NCI-H1930 (cell line): ENCODE data around the gene NCS1.
"Not testable (repeated sequence)": the region's sequence is repeated elsewhere in the genome, so short reads cannot be mapped to it uniquely, and the experiment has no call there.

Source experiments
- DNase-seq, 2 experiments: peaks; one replicate each; lab custom pipeline; 2025; lab: John Stamatoyannopoulos, UW

NCS1 gene

DNA sequence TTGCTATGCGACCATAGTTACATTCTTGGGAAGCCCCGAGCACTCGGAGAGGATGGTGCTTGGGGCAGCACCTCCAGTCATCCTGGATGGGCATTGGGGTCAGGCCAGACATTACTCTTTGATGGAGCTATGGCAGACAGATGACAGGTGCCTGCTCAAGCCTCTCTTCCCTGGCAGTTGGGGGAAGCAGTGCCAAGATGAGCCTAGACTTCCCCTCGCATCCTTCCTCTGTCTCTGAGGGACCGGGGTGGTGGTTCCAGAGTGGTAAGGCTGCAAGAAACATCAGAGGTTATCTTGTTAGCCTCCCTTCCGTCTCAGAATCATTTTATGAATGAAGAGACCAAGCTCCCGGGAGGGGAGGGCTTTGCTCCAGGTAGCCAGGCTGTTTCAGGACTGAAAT lies 90.6 kb downstream of the NCS1 start:
- DNase-seq: no peak

DNA sequence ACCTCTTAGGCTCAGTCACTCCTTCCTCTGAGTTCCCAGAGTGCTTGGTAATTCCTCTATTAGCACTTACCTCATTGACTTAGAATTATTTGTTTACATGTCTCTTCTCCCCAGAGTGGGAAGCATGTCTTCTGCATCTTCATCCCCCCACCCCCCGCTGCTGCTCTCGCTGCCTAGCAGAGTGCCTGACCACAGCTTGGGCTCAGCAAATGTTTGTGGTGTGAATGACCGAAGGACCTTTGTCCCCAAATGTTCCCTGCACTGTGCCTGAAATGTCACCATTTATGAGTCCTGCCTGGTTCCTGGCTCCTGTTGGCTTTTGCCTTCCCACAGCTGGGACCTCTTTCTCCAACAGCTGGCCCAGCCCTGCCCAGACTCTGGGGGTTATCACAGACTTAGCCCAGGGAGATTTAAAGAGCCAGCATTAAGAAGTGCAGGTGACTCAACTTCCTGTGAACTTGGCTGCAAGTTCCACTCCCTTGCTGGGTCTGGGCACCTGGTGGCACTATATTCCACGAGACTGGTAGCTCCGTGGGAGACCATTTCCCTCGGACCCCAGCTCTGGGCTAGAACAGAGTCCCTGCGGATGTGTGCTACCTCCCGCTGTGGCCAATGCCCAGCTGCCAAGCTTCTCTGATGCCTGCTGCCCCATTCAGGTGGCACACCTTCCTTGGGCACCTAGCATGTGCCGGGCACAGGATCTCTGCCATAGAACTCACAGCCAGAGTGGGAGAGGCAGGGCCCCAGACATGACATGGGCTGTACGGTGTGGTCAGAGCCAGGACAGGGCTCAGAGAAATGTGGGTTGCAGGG lies 91.6 kb downstream of the NCS1 start:
- DNase-seq: no peak

DNA sequence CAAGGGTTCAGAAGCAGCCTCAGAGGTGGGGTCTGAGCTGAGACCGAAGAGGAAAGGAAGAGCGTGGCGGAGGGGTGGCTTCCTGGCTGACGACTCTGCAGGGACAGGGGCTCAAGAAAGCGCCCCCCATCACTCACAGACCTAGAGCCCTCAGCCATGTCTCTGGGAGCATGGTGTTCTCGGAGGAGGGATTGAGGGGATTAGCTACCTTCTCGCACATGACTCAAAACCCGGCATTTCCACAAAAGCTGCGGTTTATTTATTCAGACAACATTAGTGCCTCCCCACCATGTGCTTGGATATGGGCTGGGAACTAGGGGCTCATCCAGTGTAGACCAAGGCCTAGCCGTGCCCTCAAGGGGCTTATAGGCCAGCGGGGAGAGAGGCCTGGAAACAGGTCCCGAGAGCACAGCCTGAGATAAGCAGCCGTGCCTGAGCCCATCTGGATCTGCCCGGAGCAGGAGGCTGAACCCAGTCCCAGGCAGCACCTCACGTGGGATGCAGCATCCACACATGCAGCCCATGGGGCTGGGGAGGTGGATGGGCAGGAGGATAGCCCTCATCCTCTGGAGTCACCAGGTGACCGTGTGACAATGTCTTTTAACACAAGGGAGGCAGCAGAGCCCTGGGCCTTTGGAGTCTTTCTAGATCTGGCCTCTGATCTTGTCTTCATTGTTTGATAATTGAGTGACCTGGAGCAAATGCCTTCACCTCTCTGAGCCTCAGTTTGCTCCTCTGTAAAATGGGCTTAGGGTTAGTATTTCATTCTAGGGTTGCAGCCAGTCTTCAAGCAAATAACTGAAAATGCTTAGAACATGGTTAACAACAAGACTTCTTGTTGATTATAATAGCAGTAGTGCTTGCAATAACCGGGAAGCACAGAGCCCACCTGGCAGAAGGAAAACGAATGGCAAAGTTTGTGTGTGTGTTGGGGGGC lies 92.5 kb downstream of the NCS1 start:
- no peak for DNase-seq

DNA sequence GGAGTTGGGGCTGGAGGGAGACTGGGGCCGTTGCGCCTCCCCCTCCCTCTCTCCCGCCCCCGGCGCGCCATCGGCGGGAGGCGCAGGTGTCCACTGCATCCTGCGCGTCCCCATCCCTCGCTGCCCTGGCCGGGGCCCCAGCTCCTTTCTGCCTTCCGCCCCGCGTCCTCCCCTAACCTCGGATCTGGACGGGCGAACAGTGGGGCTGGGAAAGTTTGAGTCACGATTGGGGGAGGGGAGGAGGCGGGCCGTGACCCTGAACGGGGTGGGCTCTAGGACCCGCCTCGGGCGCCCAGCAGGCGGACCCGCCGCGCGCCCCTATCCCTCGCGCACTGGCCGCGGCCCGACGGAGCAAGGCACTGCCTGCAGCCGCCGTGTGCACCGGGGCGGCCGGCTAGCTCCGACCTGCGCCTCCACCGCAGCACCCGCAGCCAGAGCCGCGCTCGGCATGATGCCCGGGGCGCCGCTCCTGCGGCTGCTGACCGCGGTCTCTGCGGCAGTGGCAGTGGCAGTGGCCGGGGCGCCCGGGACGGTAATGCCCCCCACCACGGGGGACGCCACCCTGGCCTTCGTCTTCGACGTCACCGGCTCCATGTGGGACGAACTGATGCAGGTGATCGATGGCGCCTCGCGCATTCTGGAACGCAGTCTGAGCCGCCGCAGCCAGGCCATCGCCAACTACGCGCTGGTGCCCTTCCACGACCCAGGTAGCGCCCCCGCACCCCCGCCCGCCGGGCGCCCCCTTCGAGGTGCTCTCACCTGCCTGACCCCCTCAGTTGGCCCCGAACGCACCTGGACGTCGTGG lies 93.4 kb downstream of the NCS1 start, which contains the start of gene HMCN2:
HMCN2 (plus strand) TSS at position 330 of the 805 bp plus-strand sequence; CDS start at position 449, 119 bp downstream.
- no peak for DNase-seq

DNA sequence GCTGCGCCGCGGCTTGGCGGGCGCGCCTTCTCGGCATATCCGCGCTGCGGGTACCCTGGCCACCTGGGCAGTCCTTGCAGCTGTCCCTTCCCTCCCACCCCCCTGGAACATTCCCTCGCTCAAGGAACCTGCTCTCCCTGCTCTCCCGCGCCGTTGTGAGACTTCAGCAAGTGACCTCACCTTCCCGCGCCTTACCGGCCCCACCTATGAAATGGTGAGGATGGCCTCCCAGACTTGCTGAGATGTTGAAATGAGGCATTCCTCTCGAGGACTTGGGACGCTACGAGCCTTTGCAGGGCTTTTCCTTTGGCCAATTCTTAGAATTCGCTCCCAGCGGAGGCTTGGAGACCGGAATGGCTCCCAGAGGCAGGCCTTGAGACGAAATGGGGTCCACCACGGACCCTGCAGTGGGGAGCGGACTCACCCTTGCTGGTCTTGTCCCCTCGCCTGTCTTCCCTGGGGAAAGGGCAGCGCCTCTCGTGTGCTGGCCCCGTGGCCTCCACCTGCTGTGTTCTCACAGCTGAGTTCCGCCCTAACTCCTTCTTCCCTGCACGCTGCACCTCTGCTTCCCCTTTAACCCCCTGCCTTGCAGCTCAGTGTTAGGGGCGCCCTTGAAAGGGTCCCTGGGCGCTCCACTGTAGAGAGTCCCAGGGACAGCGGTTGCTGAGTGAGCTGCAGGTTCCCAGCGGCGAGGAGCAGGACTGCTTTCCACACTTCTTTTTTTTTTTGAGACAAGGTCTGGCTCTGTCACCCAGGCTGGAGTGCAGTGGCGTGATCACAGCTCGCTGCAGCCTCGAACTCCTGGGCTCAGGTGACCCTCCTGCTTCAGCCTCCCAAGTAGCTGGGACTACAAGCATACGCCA lies 94.3 kb downstream of the NCS1 start:
- no peak for DNase-seq

DNA sequence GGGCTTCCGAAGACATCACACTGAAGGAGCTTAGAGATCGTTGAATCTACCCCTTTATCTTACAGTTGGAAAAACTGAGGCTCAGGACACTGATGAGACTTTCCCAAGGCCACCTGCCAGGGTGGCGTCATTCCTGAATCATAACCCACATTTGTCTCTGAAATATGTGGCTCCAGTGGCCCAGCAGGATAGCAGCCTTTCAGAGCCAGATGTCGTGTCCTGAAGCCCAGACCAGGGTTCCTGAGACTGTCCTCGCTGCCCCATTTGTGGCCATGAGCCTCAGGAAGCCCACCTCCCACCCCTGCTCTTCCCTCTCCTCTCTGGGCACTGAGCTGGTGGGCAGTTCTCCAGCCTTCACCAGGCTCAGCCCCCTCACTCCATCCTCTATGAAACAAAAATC lies 95.7 kb downstream of the NCS1 start:
- DNase-seq: no peak

DNA sequence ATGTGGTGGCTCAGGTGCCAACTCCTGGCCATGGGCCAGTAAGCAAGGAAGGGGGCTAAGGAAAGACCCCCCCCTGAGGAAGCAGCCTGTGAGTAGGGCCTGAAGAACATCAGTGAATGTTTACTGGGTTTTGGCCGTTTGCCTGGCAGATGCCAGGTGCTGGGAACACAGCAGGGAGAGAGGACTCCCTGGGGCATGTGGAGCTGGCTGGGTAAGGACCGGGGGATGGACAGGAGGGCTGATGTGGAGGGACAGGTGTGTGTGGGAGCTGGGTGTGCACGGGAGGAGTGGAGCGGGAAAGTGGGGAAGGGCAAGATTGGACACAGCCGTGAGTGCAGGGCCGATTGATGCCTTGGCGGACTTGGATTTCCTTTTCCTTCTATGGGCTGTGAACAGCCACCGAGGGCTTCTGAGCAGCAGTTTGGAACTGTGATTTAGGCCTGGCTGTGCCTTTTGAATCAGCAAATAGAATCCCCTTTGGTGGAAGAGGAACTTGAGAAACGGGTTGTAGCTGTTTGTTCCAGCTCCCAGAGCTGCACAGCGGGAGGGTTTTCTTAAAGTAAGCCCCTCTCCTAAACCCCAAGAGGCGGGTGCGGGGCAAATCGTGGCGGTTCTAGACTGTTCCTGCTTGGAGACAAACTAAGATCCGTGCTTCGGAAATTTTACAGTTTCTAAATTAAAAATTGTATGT lies 96.5 kb downstream of the NCS1 start:
- DNase-seq: no peak

DNA sequence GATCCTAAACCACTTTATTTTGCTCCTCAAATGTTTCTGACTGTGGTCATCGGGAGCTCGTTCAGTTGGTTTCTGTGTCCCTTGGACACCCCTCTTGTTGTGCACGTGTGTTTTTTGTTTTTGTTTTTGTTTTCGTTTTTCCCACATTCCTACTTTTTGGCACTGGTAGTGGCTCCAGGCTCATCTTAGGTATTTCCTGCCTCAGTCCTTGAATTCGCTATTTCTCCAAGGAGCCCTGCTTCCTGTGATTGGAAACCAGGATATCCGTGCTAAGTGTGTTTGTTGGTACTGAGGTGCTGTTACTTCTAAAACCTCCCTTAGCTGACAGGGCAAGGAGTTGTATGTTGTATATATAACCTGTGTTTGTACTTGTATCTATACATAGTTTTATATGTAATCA lies 99.3 kb downstream of the NCS1 start:
- no peak for DNase-seq

DNA sequence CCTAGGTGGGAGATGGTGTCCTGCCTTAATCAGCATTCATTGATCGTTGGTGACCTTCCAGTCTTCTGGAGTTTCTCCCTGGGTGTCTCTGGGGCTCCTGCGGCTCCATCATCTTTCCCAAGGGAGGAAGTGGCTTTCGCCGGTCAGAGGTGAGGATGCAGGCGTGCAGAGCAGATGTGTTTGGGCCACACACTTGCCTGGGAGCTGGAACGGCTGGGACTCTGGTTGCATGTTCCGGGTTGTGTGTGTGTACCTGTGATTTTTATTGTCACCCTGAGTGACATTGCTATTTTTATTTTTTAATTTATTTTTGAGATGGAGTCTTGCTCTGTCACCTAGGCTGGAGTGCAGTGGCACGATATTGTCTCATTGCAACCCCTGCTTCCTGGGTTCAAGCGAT lies 103.0 kb downstream of the NCS1 start:
- no peak for DNase-seq

DNA sequence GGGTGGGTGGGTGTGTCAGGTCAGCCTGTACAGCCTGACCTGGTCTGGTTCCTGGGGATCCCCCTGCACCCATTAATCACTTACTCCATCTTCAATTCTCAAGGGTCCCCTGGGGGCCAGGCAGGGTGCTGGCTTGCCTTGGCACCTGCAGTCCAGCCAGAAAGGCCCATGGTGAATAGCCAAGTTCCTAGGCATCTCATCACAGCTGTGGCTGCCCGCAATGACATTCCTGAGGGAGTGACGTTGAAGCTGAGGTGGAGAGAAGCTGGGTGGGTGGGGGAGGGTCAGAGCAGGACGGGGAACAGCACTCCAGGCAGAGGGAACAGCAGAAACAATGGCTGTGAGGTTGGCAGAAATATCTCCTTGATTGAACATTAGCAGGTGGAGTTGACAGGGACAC lies 103.9 kb downstream of the NCS1 start:
- no peak for DNase-seq

DNA sequence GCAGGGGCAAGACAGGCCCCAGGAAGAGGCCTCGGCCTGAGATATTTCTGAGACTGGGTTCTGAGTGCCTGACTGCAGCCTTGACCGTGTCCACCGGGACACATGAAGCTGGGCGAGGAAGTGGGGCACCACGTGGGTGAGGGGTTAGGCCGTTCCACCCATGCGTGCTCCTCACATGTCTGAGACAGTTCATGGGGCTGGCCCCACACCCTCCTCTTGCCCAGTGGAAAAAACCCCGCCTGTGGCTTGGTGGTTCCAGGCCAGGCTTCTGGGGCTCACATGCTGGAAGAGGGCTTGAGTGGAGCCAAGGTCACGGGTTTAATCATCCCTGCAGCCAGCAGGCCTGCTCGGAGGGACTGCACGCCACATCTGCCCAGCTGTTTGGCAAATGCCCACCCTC lies 104.8 kb downstream of the NCS1 start:
- DNase-seq: no peak

DNA sequence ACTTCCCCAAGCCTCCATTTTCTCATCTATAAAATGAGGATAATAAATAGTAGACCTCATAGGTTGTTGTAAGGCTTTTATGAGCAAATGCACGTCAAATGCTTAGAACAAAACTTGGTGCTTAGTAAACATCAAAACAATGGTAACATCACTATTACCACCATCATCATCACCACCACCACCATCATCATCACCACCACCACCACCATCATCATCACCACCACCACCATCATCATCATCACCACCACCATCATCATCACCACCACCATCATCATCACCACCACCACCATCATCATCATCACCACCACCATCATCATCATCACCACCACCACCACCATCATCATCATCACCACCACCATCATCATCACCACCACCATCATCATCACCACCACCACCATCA lies 105.3 kb downstream of the NCS1 start:
- DNase-seq: not testable (repeated sequence)

DNA sequence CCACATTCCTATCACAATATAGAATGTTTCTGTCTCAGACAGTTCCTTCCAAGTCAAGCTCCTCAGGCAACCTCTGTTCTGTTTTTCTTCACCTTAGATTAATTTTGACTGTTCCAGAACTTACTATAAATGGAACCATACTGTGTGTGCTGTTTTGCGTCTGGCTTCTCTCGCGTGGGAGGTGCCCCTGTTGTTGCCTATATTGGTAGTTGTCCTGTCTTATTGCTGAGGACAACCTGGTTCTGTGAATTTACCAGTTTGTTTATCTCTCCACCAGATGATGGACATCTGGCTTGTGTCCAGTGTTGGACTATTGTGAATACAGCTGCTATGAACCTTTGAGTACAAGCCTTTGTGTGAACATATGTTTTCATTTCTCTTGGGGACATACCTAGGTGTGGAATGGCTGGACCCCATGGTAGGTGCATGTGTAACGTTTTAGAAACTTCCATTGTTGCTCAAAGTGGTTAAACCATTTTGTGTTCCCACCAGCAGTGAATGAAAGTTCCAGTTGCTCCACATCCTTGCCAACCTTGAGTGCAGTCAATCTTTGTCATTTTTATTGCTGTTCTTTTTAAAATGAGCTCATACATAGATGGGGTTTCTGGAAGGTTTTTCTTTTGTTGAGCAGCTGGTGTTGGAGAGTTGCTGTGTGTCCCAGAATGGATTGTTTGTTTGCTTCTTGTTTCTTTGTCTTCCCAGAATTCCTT lies 111.5 kb downstream of the NCS1 start:
- DNase-seq: no peak

DNA sequence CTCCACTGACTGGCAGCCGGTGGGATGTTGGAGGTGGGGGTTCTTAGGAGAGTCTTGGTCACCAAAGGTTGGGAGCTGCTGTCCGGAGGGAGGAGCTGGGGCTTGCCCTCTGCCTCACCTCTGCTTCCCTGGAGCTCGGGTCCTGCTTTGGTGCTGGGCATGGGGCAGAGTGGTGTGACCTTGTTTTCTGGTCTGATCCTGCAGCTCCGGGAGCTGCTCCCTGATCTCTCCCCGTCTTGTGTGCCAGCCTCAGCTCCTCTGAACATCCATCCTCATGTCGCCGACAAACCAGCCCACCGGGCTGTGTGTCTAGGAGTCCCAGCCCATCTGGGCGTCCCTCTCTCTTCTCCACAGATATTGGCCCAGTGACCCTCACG lies 112.0 kb downstream of the NCS1 start:
- no peak for DNase-seq

DNA sequence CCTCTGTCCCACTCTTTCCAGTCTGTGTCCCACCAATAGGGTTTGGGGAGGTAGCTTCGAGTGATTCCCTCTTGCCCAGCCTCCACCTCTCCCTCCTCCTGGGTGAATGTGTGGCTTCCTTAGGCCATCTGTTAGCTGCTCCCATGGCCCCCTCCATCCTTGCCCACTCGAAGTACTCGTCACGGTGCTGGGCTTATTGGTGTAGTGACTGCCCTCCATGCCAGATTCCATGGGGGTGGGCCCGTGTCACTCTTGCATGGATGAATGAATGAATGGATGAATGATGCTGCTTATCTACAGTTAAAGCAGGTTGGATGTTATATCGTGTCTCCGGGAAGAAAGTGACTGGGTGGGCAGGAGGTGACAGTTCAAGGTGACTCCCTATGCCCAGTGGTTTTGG lies 112.5 kb downstream of the NCS1 start:
- DNase-seq: no peak

DNA sequence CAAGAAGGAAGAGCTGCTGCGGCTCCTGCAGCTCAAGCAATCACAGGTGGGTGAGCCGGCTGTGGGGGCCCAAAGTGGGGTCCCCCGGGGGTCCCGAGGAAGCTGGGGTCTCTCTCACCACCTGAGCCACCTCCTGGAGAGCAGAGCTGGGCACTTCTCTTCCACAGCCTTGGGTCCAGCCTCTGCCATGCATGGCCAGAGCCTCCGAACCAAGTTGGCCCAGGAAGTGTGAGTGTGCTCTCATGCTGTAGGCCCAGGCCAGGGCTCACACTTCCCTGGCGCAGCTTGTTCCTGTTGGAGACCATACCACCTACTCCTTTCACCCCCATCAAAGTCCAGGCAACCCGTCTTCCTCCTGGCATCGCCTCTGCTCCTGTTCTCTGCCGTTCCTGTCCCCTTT lies 113.1 kb downstream of the NCS1 start:
- DNase-seq: no peak

DNA sequence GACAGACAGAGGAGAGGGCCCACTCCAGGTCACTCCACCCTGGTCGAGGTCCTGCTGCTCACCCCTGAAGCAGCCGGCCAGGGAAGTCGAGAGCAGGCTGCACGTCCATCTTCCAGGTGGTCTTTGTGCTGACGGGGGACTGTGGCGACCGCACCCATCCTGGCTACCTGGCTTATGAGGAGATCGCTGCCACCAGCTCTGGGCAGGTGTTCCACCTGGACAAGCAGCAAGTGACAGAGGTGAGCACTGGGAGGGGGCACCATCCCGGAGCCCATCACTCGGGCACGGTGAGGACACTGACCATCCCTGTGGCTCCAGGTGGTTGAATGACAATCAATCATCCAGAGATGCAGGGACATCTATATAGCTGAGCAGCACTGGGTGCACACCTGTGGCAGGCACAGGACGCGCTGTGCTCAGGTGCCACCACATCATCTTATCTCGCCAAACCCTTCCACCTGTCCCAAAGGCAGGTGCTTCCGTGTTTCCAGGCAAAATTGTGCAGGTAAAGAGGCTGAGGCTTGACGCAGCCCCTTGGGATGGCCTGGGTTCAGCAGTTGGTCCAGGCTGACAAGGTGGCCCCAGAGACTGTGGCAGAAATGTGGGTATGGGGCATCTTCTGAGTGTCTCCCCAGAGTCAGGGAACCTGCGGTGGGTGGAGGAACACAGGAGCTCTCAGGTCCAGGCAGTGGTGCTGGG lies 114.0 kb downstream of the NCS1 start:
- DNase-seq: no peak
